HTERT RPE-1 (cell line): ENCODE measurements around the gene SLC41A1.

Source experiments
- in situ Hi-C: fragments of 300-500 bp; cut with MboI; formaldehyde crosslinking; loops from 4 replicates; pipeline ENCODE4 v1.14.3; 2020; ENCODE audit warnings: low sequenced_read_pairs

SLC41A1 gene

DNA sequence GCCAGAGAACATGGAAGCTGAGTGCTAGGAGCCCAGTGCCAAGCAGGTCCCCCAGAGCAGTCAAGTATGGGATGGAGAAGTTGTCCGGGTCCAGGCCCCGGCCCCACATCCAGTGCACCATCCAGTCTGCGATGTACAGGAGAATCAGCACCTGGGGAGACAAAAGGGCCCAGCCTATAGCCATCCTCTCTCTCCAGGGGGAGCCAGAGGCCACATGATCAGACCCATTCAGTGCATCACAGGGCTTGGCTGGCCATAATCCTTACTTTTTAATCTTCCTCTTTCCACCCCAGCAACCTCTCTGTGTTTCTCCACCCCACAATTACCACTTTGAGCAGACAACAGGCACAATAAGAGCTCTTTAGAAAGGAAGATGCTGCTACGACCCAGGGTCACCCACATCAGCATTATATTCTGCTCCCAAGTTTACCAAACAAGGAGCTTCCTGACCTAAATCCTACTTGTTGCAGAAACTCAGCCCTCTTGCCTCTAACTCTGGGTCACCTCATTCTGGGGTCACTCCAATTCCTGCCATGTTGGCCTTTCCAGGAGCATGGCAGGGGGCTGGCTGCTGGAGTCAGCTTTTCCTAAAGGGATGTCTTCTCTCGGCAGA, 21.3 kb downstream of the SLC41A1 start:
- in situ Hi-C loops: no loop called here

DNA sequence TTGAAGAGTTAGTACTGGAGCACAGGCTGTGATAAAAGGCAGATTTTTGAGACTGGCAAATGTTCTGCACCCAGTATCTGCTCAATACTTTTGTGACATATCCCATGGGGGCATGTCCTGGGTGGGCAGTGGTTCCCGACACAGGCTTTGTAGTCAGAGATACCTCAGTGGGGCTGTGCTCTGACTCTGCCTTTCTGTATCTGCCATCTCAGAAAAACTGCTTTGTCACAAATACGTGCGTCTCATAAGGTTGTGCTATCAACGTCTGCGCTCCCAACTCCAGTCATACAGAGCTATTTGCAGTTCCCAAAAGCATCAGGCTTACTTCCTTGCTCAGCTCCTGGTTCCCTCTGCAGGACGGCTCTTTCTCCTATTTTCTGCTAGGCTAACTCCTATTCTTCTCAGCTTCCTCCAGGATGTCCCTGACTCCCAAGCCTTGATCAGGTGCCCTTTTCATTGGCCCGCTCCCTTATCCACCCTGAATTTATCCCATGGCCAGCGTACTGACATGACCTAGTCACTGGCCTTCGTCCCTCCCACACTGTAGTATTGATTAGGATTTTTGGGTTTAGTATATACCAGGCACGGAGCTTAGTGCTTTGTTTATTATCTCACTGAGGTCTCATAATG, 25.6 kb downstream of the SLC41A1 start:
- in situ Hi-C loops: no loop called here

DNA sequence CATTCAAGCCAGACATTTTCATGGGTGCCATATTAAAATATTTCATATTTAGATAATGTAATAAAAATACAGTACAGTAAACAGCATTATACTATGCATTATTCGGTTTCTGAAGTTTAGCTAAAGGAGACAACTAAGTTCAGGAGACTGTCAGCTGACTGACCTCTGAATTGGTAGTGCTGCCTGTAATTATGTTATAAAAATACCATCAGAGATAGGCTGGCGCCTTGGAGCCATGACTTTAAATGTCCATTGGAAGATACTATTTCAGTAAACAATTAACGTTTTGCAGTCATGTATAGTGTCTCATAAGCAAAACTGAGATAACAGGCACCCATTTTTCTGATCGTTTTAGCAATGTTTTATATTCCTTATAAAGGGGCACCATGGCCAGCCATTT, 26.4 kb downstream of the SLC41A1 start:
- in situ Hi-C loops: no loop called here

DNA sequence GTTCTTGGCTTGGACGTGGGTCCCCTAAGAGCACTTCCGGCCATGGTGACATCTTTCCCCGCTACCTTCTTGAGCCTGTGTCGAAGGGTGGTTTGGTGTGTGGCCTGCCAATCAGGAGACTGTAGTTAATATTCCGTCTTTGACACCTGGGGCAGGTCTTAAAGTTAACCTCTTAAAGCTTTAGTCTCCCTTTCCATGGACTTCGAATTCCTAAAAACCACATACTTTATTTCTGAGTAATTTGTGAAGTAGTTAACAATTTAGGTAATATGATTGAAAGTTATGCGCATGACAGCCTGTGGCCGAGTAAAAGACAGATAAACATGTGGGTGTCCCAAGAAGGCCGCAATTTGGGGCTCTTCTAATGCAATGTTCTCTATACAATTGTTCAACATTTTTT, 27.6 kb downstream of the SLC41A1 start:
- in situ Hi-C loops: no loop called here

DNA sequence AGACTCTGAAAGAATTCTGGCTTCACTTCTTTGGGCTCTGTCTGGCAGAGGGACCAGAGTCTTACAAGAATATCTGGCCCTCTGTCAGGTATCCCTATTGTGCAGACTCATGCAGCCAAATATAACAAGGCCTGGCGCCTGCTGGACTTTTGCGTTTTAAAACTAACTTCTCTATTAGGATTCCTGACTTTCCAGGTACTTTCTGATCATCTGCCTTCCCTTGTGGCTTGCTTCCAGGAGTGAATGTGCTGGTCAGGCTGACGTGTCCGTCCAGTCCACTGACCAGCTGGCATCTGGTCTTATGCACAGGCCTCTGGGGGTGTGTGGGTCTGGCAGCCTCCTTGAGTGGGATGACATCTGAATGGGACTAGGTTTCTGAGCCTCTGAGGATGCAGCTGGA, 29.1 kb downstream of the SLC41A1 start:
- in situ Hi-C loops: no loop called here

DNA sequence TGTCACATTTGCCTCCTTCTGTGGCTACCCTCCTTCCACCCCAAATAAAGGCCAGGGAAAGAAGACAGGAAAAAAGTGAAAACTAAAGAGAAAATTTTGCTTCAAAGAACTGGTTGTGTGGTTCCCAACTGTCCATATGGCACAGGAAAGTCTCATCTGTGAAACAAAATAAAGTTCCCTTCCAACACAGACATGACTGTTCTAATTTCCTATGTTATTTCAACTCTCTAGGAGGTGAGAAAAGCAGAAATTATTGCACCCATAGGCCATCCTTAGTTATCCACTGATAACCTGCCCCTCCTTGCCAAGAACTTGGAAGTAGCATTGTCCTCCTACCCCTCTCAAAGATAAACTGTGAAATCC, 29.6 kb downstream of the SLC41A1 start:
- in situ Hi-C loops: no loop called here

DNA sequence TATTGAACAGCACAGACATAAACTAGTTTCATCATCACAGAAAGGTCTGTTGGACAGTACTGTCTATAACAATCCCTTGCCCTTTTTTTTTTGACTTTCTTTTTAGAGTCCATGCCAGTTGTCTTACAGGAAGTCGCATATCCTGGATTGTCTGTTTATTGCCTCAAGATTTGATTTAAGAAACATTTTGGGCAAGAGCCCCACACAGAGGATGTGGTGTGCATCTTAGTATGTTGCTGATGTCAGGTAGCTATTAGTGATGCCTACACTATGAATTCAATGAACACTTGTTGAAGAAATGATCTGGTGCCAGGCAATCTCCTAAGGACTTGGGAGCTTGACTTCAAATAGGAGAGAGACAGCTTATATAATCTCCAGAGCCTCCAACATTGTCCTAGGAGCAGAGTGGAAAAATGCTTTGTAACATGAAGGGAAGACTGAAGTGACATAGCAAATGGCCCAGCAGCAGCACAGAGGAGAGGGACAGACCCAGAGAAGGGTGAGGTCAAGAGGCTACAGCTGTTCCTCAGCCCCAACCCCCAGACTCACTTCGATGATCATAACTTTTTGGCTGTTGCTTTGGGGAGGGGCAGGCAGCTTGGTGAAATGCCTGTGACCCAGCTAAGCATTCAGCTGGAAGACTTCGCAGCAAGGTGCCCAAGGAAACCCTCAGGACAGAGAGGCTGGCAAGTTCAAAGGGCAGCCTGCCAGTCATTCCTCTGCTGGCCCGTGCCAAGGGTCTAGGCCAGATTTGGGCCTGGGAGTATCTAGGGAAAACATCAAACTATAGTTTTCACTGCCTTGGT, 30.2 kb downstream of the SLC41A1 start:
- in situ Hi-C loops: no loop called here

DNA sequence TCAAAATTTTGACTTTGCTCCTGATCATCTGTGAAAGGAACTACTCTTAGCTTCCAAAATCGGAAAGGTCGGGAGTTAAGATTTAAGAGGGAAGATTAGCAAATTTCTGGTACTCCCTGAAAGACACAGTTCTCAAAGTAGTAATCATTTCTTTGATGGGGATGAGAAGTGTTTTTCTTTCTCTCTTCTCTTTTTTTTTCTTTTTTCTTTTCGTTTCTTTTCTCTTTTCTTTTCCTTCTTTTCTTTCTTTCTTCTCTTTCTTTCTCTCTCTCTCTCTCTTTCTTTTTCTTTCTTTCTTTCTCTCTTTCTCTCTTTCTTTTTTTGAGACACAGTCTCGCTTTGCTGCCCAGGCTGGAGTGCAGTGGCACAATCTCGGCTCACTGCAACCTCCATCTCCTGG, 32.7 kb downstream of the SLC41A1 start:
- in situ Hi-C loops: no loop called here

DNA sequence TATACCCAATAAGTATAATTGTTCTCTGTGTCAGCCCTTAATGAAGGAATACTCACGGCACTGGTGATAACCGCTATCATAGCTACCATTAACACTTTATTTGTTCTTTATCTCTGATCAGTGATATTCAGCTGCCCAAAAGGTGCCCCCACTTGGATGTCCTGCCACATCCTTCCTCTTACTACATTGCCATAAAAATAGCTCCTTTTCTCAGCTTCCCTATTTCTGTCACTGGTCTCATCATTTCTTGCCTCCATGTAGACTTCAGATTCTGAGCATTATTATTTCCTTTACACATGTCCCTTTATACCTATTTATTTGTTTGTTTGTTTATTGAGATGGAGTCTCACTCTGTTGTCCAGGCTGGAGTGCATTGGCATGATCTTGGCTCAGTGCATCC, 35.0 kb downstream of the SLC41A1 start:
- in situ Hi-C loops: no loop called here

DNA sequence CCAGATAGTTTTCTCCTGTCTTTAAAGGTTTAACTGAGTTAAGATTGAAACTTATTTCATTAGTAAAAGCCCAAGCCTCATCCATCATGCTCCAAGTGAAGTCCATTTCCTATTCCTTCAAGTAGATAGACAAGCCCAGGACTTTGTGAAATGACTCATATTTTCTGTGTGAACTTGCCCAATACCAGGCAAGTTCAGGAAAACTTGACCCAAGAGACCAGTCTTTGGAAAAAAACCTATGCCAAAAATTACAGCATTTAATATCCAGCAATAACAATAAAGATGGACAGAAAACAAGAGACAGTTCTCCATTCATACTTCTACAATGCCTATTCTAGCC, 37.3 kb downstream of the SLC41A1 start:
- in situ Hi-C loops: no loop called here

DNA sequence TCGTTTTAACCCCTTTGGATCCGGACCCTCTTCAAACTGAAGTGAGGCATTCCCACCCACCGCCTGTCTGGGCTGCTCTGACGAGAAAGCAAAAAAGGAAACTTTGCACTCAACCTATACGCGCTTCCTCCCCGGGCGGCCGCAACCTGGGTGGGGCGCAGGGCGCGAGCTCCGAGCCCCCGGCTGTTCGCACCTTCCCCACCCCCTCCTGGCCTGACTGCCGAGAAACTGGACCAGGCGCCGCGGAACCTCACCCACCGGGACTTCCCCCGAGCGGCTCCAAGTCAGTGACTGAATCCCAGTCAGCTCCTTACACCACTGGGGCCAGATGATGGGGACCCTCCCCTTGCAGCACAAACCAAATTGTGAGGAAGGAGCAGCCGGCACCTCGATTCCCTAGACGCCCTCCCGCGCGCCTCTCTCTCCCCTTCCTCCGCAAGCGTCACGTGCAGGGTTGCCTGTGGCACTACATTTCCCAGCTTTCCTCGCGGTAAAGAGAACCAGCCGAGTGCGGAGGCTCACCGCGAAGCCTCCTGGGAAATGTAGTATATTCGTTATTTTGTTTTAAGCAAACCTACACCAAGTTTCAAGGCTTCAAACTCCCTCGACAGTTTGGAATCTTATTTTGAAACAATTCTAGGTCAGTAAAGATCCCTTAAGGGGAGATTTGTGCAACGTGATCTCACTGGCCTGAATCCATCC, 37.8 kb downstream of the SLC41A1 start, which contains the start of gene RAB29:
TSS of gene RAB29 (minus strand) at position 468 of the 702 bp plus-strand sequence. CDS start 526 bp downstream, outside the sequence.
- in situ Hi-C loops: no loop called here

DNA sequence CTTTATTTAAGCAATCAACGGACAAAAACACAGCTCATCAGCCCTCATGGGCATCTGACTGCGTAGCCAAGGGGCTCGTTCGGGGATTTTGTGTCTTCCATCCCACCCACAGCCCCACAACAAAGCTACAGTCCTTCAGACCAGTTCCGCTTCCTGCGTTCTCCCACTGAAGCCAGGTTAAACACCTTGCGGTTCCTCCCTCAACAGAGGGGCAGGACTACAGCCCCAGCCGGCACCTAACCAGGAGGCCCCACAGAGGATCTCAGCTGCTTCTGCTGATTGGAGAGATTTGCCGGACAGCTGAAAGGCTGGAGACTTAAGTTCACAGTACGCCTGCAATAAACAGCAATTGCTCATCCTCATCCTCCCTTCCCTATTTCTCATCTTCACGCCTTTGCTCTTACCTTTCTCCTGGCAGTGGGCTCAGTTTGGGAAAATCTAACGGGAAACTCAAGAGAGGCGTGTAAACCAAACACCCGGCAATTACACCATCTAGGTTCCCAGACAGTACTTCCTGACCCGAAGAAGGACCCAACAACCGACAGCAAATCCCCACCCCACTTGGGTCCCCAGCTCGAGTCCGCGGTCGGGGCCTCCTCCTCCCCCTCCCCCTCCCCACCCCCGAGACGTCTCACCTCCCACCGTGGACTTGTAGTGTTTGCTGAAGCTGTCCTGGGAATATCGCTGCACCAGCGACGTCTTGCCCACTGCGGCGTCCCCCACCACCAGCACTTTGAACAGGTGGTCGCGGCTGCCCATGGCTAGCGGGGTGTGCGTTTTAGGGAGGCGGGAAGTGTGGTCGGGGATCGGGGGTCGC, 38.6 kb downstream of the SLC41A1 start:
- in situ Hi-C loops: no loop called here

DNA sequence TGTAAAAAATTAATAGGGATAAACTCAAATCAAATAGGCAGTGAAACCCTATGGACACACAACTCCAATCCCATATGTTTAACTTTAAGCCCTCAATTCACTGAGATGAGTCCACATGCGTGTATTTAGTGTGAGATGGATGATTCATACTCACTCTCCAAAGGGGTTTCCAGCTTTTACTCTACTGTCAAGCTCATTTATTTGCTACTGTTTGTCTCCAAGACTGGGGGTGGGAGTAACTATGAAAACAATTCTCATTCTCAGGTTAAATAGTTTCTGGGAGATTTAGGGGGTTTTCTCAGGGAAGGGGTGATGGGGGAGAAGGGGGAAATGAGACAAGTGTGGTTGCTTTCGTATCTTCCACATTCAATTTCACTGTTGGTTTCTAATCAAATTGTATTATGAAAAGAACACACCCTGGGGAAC, 40.4 kb downstream of the SLC41A1 start:
- in situ Hi-C loops: no loop called here

DNA sequence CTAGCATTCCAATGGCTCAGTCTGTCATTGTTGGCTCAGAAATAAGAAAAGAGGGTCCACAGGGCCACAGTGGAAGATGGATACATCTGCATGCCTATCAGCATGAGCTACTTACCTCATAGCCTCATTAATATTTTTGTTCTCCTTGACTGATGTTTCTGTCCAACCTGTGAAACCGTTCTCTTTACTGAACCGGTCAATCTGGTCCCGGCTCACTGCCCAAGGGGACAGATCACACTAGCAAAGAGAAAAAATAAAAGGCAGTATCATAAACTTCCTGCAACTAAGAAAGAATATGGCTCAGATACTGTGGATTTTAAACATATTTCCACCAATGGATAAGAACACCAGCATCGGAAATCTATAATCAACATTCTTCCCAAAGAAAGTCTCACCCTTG, 42.4 kb downstream of the SLC41A1 start:
- in situ Hi-C loops: no loop called here

DNA sequence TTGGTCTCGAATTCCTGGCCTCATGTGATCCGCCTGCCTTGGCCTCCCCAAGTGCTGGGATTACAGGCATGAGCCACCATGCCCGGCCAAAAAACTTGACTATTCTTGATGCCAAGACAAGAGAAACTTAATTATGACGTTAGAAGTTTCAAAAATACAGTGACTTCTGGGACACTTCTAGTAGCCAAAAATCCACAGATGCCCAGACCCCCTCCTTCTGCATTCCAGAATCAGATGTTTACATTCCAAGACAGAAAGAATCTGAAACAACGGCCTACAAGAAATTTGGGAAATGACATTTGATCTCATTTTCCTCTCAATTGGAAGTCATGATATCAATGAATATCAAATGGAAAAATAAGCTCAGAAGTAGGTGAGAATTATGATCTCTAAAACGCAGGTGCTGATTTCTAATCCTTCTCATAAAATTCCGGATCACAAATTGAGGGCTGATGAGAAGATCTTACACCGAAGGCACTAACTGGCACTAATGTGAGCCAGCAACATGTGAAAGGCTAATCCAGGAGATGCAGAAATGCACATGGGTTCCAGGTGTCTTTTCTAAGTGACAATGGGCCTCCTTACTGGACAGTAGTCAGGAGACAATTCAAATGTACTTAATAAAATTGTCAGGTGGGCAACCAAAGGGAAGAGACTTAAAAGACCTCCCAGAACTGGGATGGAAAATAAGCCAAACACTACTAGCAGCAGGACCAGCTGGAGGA, 43.2 kb downstream of the SLC41A1 start:
- in situ Hi-C loops: no loop called here

DNA sequence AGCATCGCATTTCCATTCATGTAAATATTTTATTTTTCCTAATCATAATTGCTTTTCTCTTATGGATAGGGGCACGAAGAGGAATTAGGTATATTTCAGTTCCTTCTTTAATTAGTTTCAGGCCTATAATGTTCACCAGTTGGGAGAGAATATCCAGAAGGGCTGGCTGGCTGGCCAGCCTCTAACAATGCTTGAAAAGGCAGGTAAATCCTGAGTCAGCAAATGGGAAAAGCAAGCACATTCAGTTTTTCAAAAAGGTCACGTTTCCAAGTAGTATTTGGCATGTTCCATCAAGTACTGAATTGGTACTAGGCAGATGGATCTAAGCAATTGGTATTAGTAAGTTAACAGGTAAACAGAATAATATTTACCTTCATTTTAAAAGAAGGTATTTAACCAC, 45.8 kb downstream of the SLC41A1 start:
- in situ Hi-C loops: no loop called here

DNA sequence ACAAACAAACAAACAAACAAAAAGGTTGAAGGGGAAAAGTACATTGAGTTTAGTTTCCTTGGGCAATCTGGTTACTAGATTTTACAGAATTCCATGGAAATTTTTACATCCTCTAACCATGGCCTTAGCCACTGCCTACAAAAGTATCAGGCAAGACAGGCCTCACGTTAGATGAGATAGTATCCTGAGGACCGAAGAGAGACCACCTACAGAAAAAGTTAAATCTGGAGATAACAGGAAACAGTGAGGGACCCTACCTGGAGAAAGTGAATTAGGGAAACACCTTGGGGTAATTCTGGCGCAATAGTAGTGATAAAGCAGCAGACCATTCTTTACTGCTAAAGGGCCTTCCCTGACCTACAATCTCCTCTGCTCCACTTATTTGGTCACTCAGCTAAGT, 46.4 kb downstream of the SLC41A1 start:
- in situ Hi-C loops: no loop called here

DNA sequence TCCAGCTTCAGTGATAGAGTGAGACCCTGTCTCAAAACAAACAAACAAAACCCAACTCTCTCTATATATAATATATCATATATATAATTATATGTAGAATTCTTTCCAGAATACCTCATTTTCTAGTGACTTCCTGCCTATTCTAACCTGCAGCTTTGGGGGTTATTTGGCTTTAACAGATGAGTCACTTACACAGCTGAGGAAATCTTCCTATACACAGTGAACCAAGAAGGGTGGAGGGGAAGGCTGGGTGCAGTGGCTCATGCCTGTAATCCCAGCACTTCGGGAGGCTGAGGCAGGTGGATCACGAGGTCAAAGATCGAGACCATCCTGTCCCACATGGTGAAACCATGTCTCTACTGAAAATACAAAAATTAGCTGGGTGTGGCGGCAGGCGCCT, 47.0 kb downstream of the SLC41A1 start:
- in situ Hi-C loops: no loop called here

DNA sequence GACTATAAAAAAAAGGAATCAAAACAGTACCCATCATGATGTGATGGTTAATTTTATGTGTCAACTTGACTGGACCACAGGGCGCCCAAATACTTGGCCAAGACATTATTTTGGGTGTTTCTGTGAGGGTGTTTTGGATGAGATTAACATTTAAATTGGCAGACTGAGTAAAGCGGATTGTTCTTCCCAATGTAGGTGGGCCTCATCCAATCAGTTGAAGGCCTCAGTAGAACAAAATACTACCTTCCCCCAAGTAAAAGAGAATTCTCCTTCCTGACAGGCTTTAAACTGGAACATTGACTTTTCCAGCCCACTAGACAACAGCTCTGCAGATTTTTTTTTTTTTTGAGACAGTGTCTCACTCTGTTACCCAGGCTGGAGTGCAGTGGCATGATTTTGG, 48.4 kb downstream of the SLC41A1 start:
- in situ Hi-C loops: no loop called here

DNA sequence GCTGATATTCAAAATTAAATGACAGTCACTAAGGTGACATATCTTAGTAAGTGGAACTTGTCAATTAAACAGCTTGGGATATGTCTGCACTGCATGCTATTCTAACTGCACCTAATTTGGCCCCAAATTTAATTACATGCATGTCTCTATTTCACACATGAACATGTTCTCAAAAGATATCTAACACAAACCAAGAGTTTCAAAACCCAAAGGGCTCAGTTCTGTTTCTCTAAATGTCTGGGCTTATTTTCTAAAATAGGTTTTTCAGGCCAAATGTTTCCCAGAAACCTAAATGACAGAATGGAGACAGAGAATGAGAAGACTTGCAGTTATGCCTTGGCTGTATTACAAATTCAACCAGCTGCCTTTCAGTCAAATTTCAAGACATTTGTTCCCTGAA, 49.0 kb downstream of the SLC41A1 start:
- in situ Hi-C loops: no loop called here
